ENCODE measurements around the gene RCC2. TPM values are rescaled to one million over a fixed set of nuclear protein-coding genes. Genes with fewer than 3 reads are reported as not detected.
A peak's percentile ranks its signal among the peaks of the same experiment; 100 is the strongest.

The RCC2 gene
- total RNA-seq, 3 donors from 2014 or later = 47.1 to 73.3 (median 55.1) TPM

GRCh38 chr1:17451731-17452130, 12.3 kb upstream of the RCC2 start:
- ATAC-seq (no peak), DNase-seq (no peak)
- no peaks in the 10 kb centered on the region for H3K4me1 ChIP-seq (ENCODE audit: low read depth)
- no peaks in the 10 kb centered on the region for H3K36me3 ChIP-seq (ENCODE audit: low read depth)
- no peak for TF ChIP-seq CTCF (IDR thresholded peaks at IDR 0.05)
- H3K4me3 ChIP-seq = no peak overlapping the region
- intact Hi-C loops (cut with DNase I, micrococcal nuclease) = no loop called here
- H3K9me3 ChIP-seq = no peaks in the 10 kb centered on the region

- H3K4me1 ChIP-seq (ENCODE audit: low read depth) = no peaks in the 10 kb centered on the region
- intact Hi-C loops (cut with DNase I, micrococcal nuclease) = no loop called here
- H3K36me3 ChIP-seq (ENCODE audit: low read depth) = no peaks in the 10 kb centered on the region
- DNase-seq (no peak), ATAC-seq (no peak)
- H3K9me3 ChIP-seq = no peaks in the 10 kb centered on the region
- TF ChIP-seq CTCF (IDR thresholded peaks at IDR 0.05) = no peak
- no peak overlapping the region for H3K4me3 ChIP-seq
Observed at GRCh38 chr1:17447501-17447992, 8.1 kb upstream of the RCC2 start.

GRCh38 chr1:17442841-17443240, 3.4 kb upstream of the RCC2 start:
- ATAC-seq (no peak), DNase-seq (no peak)
- no peaks in the 10 kb centered on the region for H3K36me3 ChIP-seq (ENCODE audit: low read depth)
- H3K4me3 ChIP-seq = no peak overlapping the region
- no peak for TF ChIP-seq CTCF (IDR thresholded peaks at IDR 0.05)
- H3K4me1 ChIP-seq (ENCODE audit: low read depth) = peaks cover 5% of the 10 kb centered on the region
- no peaks in the 10 kb centered on the region for H3K9me3 ChIP-seq
- intact Hi-C loops (cut with DNase I, micrococcal nuclease) = no loop called here

GRCh38 chr1:17441993-17442357, 2.5 kb upstream of the RCC2 start:
- no peak for TF ChIP-seq CTCF (IDR thresholded peaks at IDR 0.05)

GRCh38 chr1:17441265-17441992, 2.0 kb upstream of the RCC2 start:
- no peak for TF ChIP-seq CTCF (IDR thresholded peaks at IDR 0.05)
- peaks cover 10% of the 10 kb centered on the region for H3K4me1 ChIP-seq (ENCODE audit: low read depth)
- no peaks in the 10 kb centered on the region for H3K9me3 ChIP-seq
- H3K4me3 ChIP-seq = no peak overlapping the region
- DNase-seq = no peak
- no peaks in the 10 kb centered on the region for H3K36me3 ChIP-seq (ENCODE audit: low read depth)
- ATAC-seq = peak; percentile 13
- intact Hi-C loops (cut with DNase I, micrococcal nuclease) = no loop called here

More at GRCh38 chr1:17441993-17442357, 2.5 kb upstream of the RCC2 start:
- Histone ChIP-seq H3K4me1 (ENCODE audit: low read depth) (peaks cover 5% of the 10 kb centered on the region), H3K4me3 (no peak overlapping the region), H3K36me3 (ENCODE audit: low read depth) (no peaks in the 10 kb centered on the region), H3K9me3 (no peaks in the 10 kb centered on the region)
- intact Hi-C loops (cut with DNase I, micrococcal nuclease) = no loop called here
- DNase-seq (no peak), ATAC-seq (no peak)

Measured in mucosa of descending colon (tissue), 3 donors.